ENCODE results near the gene FBN1. TPM values are rescaled to one million over a fixed set of nuclear protein-coding genes. Genes with fewer than 3 reads are reported as not detected.

FBN1 gene
- total RNA-seq, 1 donor from 2014 or later, result 70.3 TPM

DNA sequence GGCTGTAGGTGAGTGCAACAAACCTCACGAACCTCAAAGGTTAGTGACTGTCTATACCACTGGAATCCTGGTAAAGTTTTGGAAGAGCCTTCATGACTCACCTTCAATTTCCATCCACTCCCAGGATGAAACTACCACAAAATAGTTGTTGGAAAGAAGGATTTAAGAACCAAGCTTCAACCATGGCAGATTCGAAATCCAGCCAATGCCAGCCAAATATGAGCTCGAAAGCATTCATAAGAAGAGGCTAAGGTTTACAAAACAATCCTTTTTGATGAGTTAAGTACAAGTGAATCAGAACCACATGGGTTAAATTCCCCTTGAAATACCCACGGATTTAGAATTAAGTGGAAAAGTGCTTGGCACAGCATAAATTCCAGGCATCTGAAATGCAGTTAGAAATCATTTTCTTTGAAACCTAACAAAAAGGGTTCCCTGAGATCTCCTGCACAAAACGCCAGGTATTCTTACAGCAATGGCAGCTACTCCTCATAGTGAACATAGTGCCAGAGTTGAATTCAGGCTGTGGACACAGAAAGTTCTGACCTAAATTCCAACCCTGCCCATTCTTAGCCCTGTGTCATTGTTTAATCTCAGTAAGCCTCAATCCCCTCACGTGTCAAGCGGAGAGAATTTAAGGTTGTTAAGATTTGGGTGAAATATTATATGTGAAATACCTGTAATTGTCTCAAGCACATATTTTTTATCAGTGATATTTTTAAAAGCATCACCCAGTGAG, 89.2 kb downstream of the FBN1 start:
- DNase-seq (ENCODE audit: low read depth, low spot score), result no peak

DNA sequence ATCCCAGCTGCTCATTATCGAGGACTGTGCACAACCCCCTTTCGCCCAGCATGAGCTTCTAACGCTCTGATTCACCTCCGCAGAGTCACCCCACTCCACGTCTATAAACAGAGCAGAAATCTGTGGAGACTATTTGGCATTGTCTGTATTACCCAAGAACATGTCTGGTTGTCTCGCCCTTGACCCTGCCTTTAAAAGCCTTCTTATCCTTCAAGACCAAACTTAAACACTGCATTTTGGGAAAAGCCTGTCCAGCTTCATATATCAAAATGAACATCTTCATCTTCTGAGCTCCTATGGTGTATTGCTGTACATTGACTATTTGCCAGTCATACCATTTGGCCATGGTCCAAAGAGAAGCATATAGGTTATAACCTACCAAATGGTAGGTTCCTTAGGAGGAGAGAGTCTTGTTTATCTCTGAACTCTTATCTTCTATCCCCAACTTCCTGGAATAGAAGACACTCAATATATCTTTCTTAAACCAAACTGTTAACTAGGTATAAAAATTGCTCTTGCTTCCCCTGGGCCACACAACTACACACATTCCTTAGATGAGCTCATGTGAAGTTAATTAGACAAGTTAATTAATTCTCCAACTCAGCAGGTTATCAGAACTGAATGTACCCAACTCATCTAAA, 90.1 kb downstream of the FBN1 start:
- DNase-seq (ENCODE audit: low read depth, low spot score), result no peak

DNA sequence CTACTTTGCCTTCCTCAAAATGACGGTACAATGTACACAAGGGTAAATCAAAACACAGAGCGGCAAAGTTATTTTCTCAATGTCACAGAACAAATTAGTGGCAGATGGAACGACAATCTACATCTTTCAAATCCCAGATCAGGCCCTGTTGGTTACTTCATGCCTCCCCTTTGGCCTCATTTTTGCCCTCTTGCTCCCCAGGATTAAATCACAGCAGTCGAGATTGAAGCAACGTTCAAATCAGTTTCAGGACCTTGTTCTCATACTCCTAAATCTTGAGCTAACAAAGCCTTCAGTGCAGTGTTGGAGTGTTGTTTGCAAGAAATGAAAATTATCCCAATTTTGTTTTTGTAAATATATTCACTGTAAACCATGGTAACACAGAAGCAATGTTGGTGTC, 91.4 kb downstream of the FBN1 start:
- DNase-seq (ENCODE audit: low read depth, low spot score), result no peak

- no peak for DNase-seq (ENCODE audit: low read depth, low spot score)
Measured at GRCh38 chr15:48553559-48553958, 92.0 kb downstream of the FBN1 start.

- DNase-seq (ENCODE audit: low read depth, low spot score), result no peak
Measured at GRCh38 chr15:48550822-48551525, 94.5 kb downstream of the FBN1 start.

- DNase-seq (ENCODE audit: low read depth, low spot score), result no peak
Measured at GRCh38 chr15:48548455-48548854, 97.1 kb downstream of the FBN1 start.

GRCh38 chr15:48547286-48547685, 98.2 kb downstream of the FBN1 start:
- DNase-seq (ENCODE audit: low read depth, low spot score), result no peak

GRCh38 chr15:48546296-48546695, 99.2 kb downstream of the FBN1 start:
- DNase-seq (ENCODE audit: low read depth, low spot score), result no peak

GRCh38 chr15:48544778-48545177, 100.7 kb downstream of the FBN1 start:
- no peak for DNase-seq (ENCODE audit: low read depth, low spot score)

GRCh38 chr15:48541341-48542278, 103.9 kb downstream of the FBN1 start:
- DNase-seq (ENCODE audit: low read depth, low spot score), result no peak

- no peak for DNase-seq (ENCODE audit: low read depth, low spot score)
Measured at GRCh38 chr15:48540756-48541155, 104.8 kb downstream of the FBN1 start.

- no peak for DNase-seq (ENCODE audit: low read depth, low spot score)
Measured at GRCh38 chr15:48538941-48539340, 106.6 kb downstream of the FBN1 start.

DNA sequence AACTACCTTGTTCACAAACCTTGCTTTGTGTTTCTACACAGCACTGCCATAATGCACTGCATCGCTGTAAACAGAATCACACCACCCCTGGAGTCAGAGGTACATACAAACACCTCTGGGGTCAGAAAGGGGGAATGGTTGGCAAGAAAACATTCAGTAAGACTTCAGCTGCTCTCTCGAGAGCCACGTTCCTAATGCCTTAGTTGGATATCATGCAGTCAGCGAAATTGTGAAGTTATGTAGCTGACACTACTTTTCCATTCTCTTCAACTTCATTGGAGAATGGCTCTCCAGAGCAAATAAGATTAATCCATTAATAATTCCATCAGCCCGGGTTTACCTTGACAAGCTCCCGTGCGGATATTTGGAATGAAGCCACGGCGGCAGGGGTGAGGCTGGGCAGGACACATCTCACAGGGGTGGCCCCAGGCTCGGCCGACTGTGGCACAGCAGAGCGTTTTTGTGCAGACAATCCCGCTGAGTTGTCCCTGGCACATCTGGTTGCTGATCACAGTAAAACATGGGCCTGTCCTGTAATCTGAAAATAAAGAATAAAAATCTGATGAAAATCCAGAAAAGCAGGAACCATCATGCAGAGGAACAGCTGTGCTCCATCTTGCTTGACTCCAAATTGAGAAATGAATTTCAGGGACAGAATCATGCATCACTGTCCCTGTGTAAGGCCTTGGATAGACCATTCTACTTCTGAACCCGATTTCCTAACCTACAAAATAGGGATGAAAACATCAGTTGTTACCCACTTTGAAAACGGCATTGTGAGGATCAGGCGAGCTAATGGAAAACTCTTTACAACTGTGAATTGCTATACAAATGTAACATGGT, 108.0 kb downstream of the FBN1 start:
- DNase-seq (ENCODE audit: low read depth, low spot score), result no peak

DNA sequence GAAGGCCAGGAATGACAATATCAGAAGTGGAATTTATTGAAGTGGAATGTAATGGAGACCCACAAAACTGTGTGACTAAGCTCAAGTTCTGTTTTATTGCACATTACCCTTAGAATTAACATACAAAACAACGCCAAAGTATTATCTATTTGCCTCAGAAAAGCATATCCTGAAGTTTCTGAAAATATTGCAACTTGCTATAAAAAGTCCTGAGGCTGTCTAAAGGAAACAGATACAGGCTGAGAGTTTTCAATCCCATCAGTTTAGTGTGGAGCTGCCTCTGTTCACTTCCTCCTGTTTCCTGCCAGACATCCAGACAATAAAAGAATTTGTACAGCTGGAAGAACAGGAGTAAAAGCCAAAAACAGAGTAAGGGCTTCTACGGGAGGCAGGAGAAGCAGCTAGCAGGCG, 108.8 kb downstream of the FBN1 start:
- peak; percentile 81 for DNase-seq (ENCODE audit: low read depth, low spot score)

- DNase-seq (ENCODE audit: low read depth, low spot score), result no peak
Measured at GRCh38 chr15:48533982-48534381, 111.5 kb downstream of the FBN1 start.

- no peak for DNase-seq (ENCODE audit: low read depth, low spot score)
Measured at GRCh38 chr15:48532946-48533345, 112.6 kb downstream of the FBN1 start.

GRCh38 chr15:48530528-48530927, 115.0 kb downstream of the FBN1 start:
- DNase-seq (ENCODE audit: low read depth, low spot score), result no peak

DNA sequence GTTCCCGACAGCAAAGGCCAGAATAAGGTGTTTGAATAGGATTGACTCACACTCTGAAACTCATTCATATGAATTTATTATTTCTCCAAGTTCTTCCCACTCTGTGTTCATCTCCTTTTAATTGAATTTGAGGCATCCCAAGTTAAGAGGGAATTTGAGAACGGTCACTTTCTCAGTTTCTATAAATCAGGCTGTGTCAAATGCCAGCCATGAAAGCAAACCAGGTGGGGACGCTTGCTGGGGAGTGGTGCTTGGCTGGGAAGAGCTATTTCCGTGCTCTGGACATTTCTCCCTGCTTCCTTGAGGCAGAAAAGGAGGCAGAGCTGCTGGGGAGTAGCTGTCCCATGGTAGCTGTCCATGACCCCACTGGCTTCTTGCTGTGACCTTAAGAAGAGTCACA, 116.6 kb downstream of the FBN1 start:
- no peak for DNase-seq (ENCODE audit: low read depth, low spot score)

- no peak for DNase-seq (ENCODE audit: low read depth, low spot score)
Measured at GRCh38 chr15:48527517-48527916, 118.0 kb downstream of the FBN1 start.

DNA sequence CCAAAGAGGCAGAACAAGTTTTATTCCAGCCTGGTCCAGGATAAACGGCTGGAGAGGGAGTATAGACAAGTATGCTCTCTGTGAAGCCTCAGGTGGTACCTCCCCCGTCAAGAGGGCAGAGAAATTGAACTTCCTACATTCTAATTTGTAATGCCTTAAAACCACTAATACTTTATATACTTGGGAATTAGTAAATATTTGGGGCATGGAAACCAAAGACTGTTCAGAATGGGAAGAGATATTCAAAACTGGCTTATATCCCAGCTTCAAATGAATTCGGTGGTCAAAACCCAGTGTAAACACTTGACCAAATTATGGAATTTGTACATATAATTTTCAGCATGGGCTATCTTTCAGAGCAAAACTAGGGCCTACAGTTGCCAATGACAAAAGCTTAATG, 122.6 kb downstream of the FBN1 start:
- no peak for DNase-seq (ENCODE audit: low read depth, low spot score)

GRCh38 chr15:48522123-48522522, 123.4 kb downstream of the FBN1 start:
- no peak for DNase-seq (ENCODE audit: low read depth, low spot score)

All from pulmonary artery endothelial cell (primary cell).